ENCODE results near the gene TUT4. TPM values are rescaled to one million over a fixed set of nuclear protein-coding genes. Genes with fewer than 3 reads are reported as not detected.
A peak's percentile ranks its signal among the peaks of the same experiment; 100 is the strongest.

The TUT4 gene
- polyA plus RNA-seq, 6 donors from 2014 or later, result 35.7 to 47.9 (median 38.8) TPM

GRCh38 chr1:52562766-52563165, 9.9 kb upstream of the TUT4 start:
- Mint-ChIP-seq H3K27ac (peak overlapping the region in 1 of 6 donors; percentile 27), H3K36me3 (peaks cover 0 to 7% of the 10 kb centered on the region in 2 donors), H3K27me3 (no peaks in the 10 kb centered on the region), H3K9me3 (no peaks in the 10 kb centered on the region), H3K4me1 (peaks cover under 1 to 7% (median 1%) of the 10 kb centered on the region in 3 donors), H3K4me3 (no peak overlapping the region)
- DNase-seq, result no peak
- no peak for ATAC-seq (ENCODE audit: low read depth in 2 of 2)

- DNase-seq (no peak), ATAC-seq (ENCODE audit: low read depth in 2 of 2) (no peak)
- peaks cover 4 to 7% (median 5%) of the 10 kb centered on the region in 3 donors for H3K4me1 Mint-ChIP-seq
- H3K9me3 Mint-ChIP-seq, result no peaks in the 10 kb centered on the region
- H3K27me3 Mint-ChIP-seq, result no peaks in the 10 kb centered on the region
- H3K36me3 Mint-ChIP-seq, result peaks cover 0 to 7% of the 10 kb centered on the region in 2 donors
- no peak overlapping the region for H3K27ac Mint-ChIP-seq
- H3K4me3 Mint-ChIP-seq, result no peak overlapping the region
Observed at GRCh38 chr1:52559875-52560274, 7.0 kb upstream of the TUT4 start.

- H3K4me1 Mint-ChIP-seq, result peaks cover 14 to 15% (median 14%) of the 10 kb centered on the region in 3 donors
- H3K27ac Mint-ChIP-seq, result peak overlapping the region in 1 of 6 donors; percentile 15
- H3K36me3 Mint-ChIP-seq, result peaks cover 0 to 7% of the 10 kb centered on the region in 2 donors
- no peak for DNase-seq
- no peak for ATAC-seq (ENCODE audit: low read depth in 2 of 2)
- H3K27me3 Mint-ChIP-seq, result no peaks in the 10 kb centered on the region
- no peak overlapping the region for H3K4me3 Mint-ChIP-seq
- H3K9me3 Mint-ChIP-seq, result no peaks in the 10 kb centered on the region
Observed at GRCh38 chr1:52558941-52559340, 6.0 kb upstream of the TUT4 start.

- Mint-ChIP-seq H3K4me1 (peaks cover 15 to 16% (median 16%) of the 10 kb centered on the region in 3 donors), H3K4me3 (peak overlapping the region in 1 of 8 donors; percentile 19), H3K36me3 (peaks cover 0 to 7% of the 10 kb centered on the region in 2 donors), H3K9me3 (no peaks in the 10 kb centered on the region), H3K27ac (peak overlapping the region in 2 of 6 donors; percentile 5 to 62), H3K27me3 (no peaks in the 10 kb centered on the region)
- no peak for ATAC-seq (ENCODE audit: low read depth in 2 of 2)
- no peak for DNase-seq
Observed at GRCh38 chr1:52556641-52557360, 3.9 kb upstream of the TUT4 start.

- H3K9me3 Mint-ChIP-seq, result no peaks in the 10 kb centered on the region
- peaks cover 0 to 7% of the 10 kb centered on the region in 2 donors for H3K36me3 Mint-ChIP-seq
- no peak for ATAC-seq (ENCODE audit: low read depth in 2 of 2)
- peak overlapping the region in 5 of 6 donors; percentile 18 to 82 (median 45) for H3K27ac Mint-ChIP-seq
- peak overlapping the region in 7 of 8 donors; percentile 34 to 90 (median 84) for H3K4me3 Mint-ChIP-seq
- H3K27me3 Mint-ChIP-seq, result no peaks in the 10 kb centered on the region
- peaks cover 12 to 25% (median 24%) of the 10 kb centered on the region in 3 donors for H3K4me1 Mint-ChIP-seq
- DNase-seq, result no peak
Observed at GRCh38 chr1:52554756-52555155, 1.9 kb upstream of the TUT4 start.

GRCh38 chr1:52554267-52554640, 1.4 kb upstream of the TUT4 start:
- H3K9me3 Mint-ChIP-seq, result no peaks in the 10 kb centered on the region
- ATAC-seq (ENCODE audit: low read depth in 2 of 2) (no peak), DNase-seq (no peak)
- H3K4me3 Mint-ChIP-seq, result peak overlapping the region in 7 of 8 donors; percentile 73 to 90 (median 84)
- H3K27ac Mint-ChIP-seq, result peak overlapping the region in 5 of 6 donors; percentile 18 to 83 (median 64)
- H3K4me1 Mint-ChIP-seq, result peaks cover 15 to 30% (median 29%) of the 10 kb centered on the region in 3 donors
- peaks cover 0 to 7% of the 10 kb centered on the region in 2 donors for H3K36me3 Mint-ChIP-seq
- no peaks in the 10 kb centered on the region for H3K27me3 Mint-ChIP-seq

GRCh38 chr1:52553362-52554266, 722 bp upstream of the TUT4 start:
- H3K4me3 Mint-ChIP-seq, result peak overlapping the region in 7 of 8 donors; percentile 73 to 90 (median 85)
- peak; percentile 69 to 75 for ATAC-seq (ENCODE audit: low read depth in 2 of 2)
- peak overlapping the region in 4 of 6 donors; percentile 36 to 88 (median 74) for H3K27ac Mint-ChIP-seq
- peaks cover 14 to 37% (median 35%) of the 10 kb centered on the region in 3 donors for H3K4me1 Mint-ChIP-seq
- peaks cover 0 to under 1% of the 10 kb centered on the region in 2 donors for H3K36me3 Mint-ChIP-seq
- no peaks in the 10 kb centered on the region for H3K9me3 Mint-ChIP-seq
- peak; percentile 86 for DNase-seq
- H3K27me3 Mint-ChIP-seq, result no peaks in the 10 kb centered on the region

GRCh38 chr1:52552236-52552504, 722 bp downstream of the TUT4 start:
- Mint-ChIP-seq H3K4me1 (peaks cover 19 to 44% (median 44%) of the 10 kb centered on the region in 3 donors), H3K36me3 (no peaks in the 10 kb centered on the region), H3K4me3 (no peak overlapping the region), H3K27ac (no peak overlapping the region), H3K9me3 (no peaks in the 10 kb centered on the region), H3K27me3 (no peaks in the 10 kb centered on the region)
- DNase-seq (peak; percentile 70), ATAC-seq (ENCODE audit: low read depth in 2 of 2) (peak; percentile 59 to 63)

GRCh38 chr1:52551507-52552235, 1.2 kb downstream of the TUT4 start:
- DNase-seq (peak; percentile 14), ATAC-seq (ENCODE audit: low read depth in 2 of 2) (no peak)
- Mint-ChIP-seq H3K4me3 (no peak overlapping the region), H3K27ac (no peak overlapping the region), H3K36me3 (no peaks in the 10 kb centered on the region), H3K27me3 (no peaks in the 10 kb centered on the region), H3K4me1 (peaks cover 19 to 48% (median 48%) of the 10 kb centered on the region in 3 donors), H3K9me3 (no peaks in the 10 kb centered on the region)

GRCh38 chr1:52550447-52550846, 2.4 kb downstream of the TUT4 start:
- H3K9me3 Mint-ChIP-seq, result no peaks in the 10 kb centered on the region
- DNase-seq, result no peak

GRCh38 chr1:52549267-52549666, 3.6 kb downstream of the TUT4 start:
- peak overlapping the region in 4 of 6 donors; percentile 15 to 35 (median 20) for H3K27ac Mint-ChIP-seq
- H3K4me1 Mint-ChIP-seq, result peaks cover 15 to 52% (median 47%) of the 10 kb centered on the region in 3 donors
- no peak for DNase-seq
- H3K4me3 Mint-ChIP-seq, result peak overlapping the region in 4 of 8 donors; percentile 4 to 26 (median 13)
- H3K9me3 Mint-ChIP-seq, result peaks cover 0 to 4% (median under 1%) of the 10 kb centered on the region in 7 donors
- ATAC-seq (ENCODE audit: low read depth in 2 of 2), result no peak
- H3K36me3 Mint-ChIP-seq, result no peaks in the 10 kb centered on the region
- H3K27me3 Mint-ChIP-seq, result no peaks in the 10 kb centered on the region

More at GRCh38 chr1:52550447-52550846, 2.4 kb downstream of the TUT4 start:
- no peak for ATAC-seq (ENCODE audit: low read depth in 2 of 2)
- Mint-ChIP-seq H3K4me1 (peaks cover 19 to 57% (median 49%) of the 10 kb centered on the region in 3 donors), H3K4me3 (peak overlapping the region; percentile 22 to 83 (median 62)), H3K27ac (peak overlapping the region in 5 of 6 donors; percentile 28 to 91 (median 84)), H3K36me3 (no peaks in the 10 kb centered on the region), H3K27me3 (no peaks in the 10 kb centered on the region)

- DNase-seq, result no peak
- Mint-ChIP-seq H3K4me3 (no peak overlapping the region), H3K36me3 (peaks cover 6% of the 10 kb centered on the region in 2 donors), H3K27ac (peak overlapping the region in 1 of 6 donors; percentile 12), H3K27me3 (no peaks in the 10 kb centered on the region), H3K9me3 (peaks cover 0 to 23% (median 12%) of the 10 kb centered on the region in 7 donors), H3K4me1 (peaks cover 11 to 52% (median 42%) of the 10 kb centered on the region in 3 donors)
- ATAC-seq (ENCODE audit: low read depth in 2 of 2), result no peak
Observed at GRCh38 chr1:52546852-52547251, 6.0 kb downstream of the TUT4 start.

Measured in naive B cell (primary cell).